ENCODE results near the gene SIGLEC9.
"Not testable (repeated sequence)": the region's sequence is repeated elsewhere in the genome, so short reads cannot be mapped to it uniquely, and the experiment has no call there.

Gene SIGLEC9

GRCh38 chr19:51140441-51140840 is 15.7 kb downstream of the SIGLEC9 start:
- no peak for DNase-seq (ENCODE audit: low read depth, low spot score)
- no peak overlapping the region for H3K4me3 ChIP-seq (ENCODE audit: low read depth, low read length)
- TF ChIP-seq CTCF (IDR thresholded peaks at IDR 0.05; ENCODE audit: low read depth, low read length), result no peak
- in situ Hi-C loops (cut with HindIII; ENCODE audit: low sequenced_read_pairs), result no loop called here

GRCh38 chr19:51141181-51141580 is 16.5 kb downstream of the SIGLEC9 start:
- in situ Hi-C loops (cut with HindIII; ENCODE audit: low sequenced_read_pairs), result no loop called here
- H3K4me3 ChIP-seq (ENCODE audit: low read depth, low read length), result no peak overlapping the region
- no peak for DNase-seq (ENCODE audit: low read depth, low spot score)
- no peak for TF ChIP-seq CTCF (IDR thresholded peaks at IDR 0.05; ENCODE audit: low read depth, low read length)

- no peak within 1 kb of the TSS for H3K4me3 ChIP-seq (ENCODE audit: low read depth, low read length)
- in situ Hi-C loops (cut with HindIII; ENCODE audit: low sequenced_read_pairs), result no loop called here
- DNase-seq (ENCODE audit: low read depth, low spot score), result no peak
- TF ChIP-seq CTCF (IDR thresholded peaks at IDR 0.05; ENCODE audit: low read depth, low read length), result no peak
Observed at GRCh38 chr19:51142119-51142518, 17.4 kb downstream of the SIGLEC9 start, which contains the start of gene SIGLEC7. Gene SIGLEC7 (plus strand): TSS chr19:51142301. CDS start chr19:51142370, 69 bp downstream.

- in situ Hi-C loops (cut with HindIII; ENCODE audit: low sequenced_read_pairs); H3K4me3 ChIP-seq (ENCODE audit: low read depth, low read length); DNase-seq (ENCODE audit: low read depth, low spot score): not testable (repeated sequence)
Observed at GRCh38 chr19:51142809-51143475, 18.2 kb downstream of the SIGLEC9 start.

GRCh38 chr19:51143486-51143885 is 18.8 kb downstream of the SIGLEC9 start:
- H3K4me3 ChIP-seq (ENCODE audit: low read depth, low read length), result no peak overlapping the region
- DNase-seq (ENCODE audit: low read depth, low spot score), result no peak
- TF ChIP-seq CTCF (IDR thresholded peaks at IDR 0.05; ENCODE audit: low read depth, low read length), result no peak
- in situ Hi-C loops (cut with HindIII; ENCODE audit: low sequenced_read_pairs), result no loop called here

GRCh38 chr19:51144482-51145045 is 19.9 kb downstream of the SIGLEC9 start:
- in situ Hi-C loops (cut with HindIII; ENCODE audit: low sequenced_read_pairs), result no loop called here
- no peak overlapping the region for H3K4me3 ChIP-seq (ENCODE audit: low read depth, low read length)
- no peak for TF ChIP-seq CTCF (IDR thresholded peaks at IDR 0.05; ENCODE audit: low read depth, low read length)
- no peak for DNase-seq (ENCODE audit: low read depth, low spot score)

GRCh38 chr19:51145916-51146493 is 21.3 kb downstream of the SIGLEC9 start:
- TF ChIP-seq CTCF (IDR thresholded peaks at IDR 0.05; ENCODE audit: low read depth, low read length), result no peak
- in situ Hi-C loops (cut with HindIII; ENCODE audit: low sequenced_read_pairs), result no loop called here

More at GRCh38 chr19:51145916-51146493, 21.3 kb downstream of the SIGLEC9 start:
- H3K4me3 ChIP-seq (ENCODE audit: low read depth, low read length), result no peak overlapping the region
- DNase-seq (ENCODE audit: low read depth, low spot score), result no peak
